Measurements from ENCODE around the gene NAP1L4. TPM values are rescaled to one million over a fixed set of nuclear protein-coding genes. Genes with fewer than 3 reads are reported as not detected.

NAP1L4 gene
- total RNA-seq, 1 experiment from 2014 or later, result 203 TPM

- DNase-seq (ENCODE audit: low read depth, low spot score), result no peak
Measured at GRCh38 chr11:2980168-2980840, 11.8 kb downstream of the NAP1L4 start.

GRCh38 chr11:2977113-2977512 lies 15.0 kb downstream of the NAP1L4 start:
- no peak for DNase-seq (ENCODE audit: low read depth, low spot score)
- in situ Hi-C loops (cut with HindIII; ENCODE audit: low pct_unique_long_range_greater_than_20kb, low sequenced_read_pairs), result no loop called here

More at GRCh38 chr11:2980168-2980840, 11.8 kb downstream of the NAP1L4 start:
- in situ Hi-C loops (cut with HindIII; ENCODE audit: low pct_unique_long_range_greater_than_20kb, low sequenced_read_pairs), result no loop called here

GRCh38 chr11:2976294-2977063 lies 15.7 kb downstream of the NAP1L4 start:
- in situ Hi-C loops (cut with HindIII; ENCODE audit: low pct_unique_long_range_greater_than_20kb, low sequenced_read_pairs), result no loop called here
- DNase-seq (ENCODE audit: low read depth, low spot score), result no peak

GRCh38 chr11:2975594-2975993 lies 16.5 kb downstream of the NAP1L4 start:
- DNase-seq (ENCODE audit: low read depth, low spot score), result peak; percentile 80
- in situ Hi-C loops (cut with HindIII; ENCODE audit: low pct_unique_long_range_greater_than_20kb, low sequenced_read_pairs), result no loop called here

- in situ Hi-C loops (cut with HindIII; ENCODE audit: low pct_unique_long_range_greater_than_20kb, low sequenced_read_pairs), result no loop called here
- DNase-seq (ENCODE audit: low read depth, low spot score), result no peak
Measured at GRCh38 chr11:2974272-2974671, 17.9 kb downstream of the NAP1L4 start.

- DNase-seq (ENCODE audit: low read depth, low spot score), result no peak
- in situ Hi-C loops (cut with HindIII; ENCODE audit: low pct_unique_long_range_greater_than_20kb, low sequenced_read_pairs), result no loop called here
Measured at GRCh38 chr11:2968341-2968900, 23.7 kb downstream of the NAP1L4 start.

- in situ Hi-C loops (cut with HindIII; ENCODE audit: low pct_unique_long_range_greater_than_20kb, low sequenced_read_pairs), result no loop called here
- DNase-seq (ENCODE audit: low read depth, low spot score), result no peak
Measured at GRCh38 chr11:2964782-2965181, 27.3 kb downstream of the NAP1L4 start.

- in situ Hi-C loops (cut with HindIII; ENCODE audit: low pct_unique_long_range_greater_than_20kb, low sequenced_read_pairs), result no loop called here
- no peak for DNase-seq (ENCODE audit: low read depth, low spot score)
Measured at GRCh38 chr11:2963761-2964160, 28.4 kb downstream of the NAP1L4 start.

GRCh38 chr11:2963112-2963754 lies 28.9 kb downstream of the NAP1L4 start:
- in situ Hi-C loops (cut with HindIII; ENCODE audit: low pct_unique_long_range_greater_than_20kb, low sequenced_read_pairs), result no loop called here
- DNase-seq (ENCODE audit: low read depth, low spot score), result no peak

GRCh38 chr11:2961080-2961479 lies 31.0 kb downstream of the NAP1L4 start:
- no peak for DNase-seq (ENCODE audit: low read depth, low spot score)
- in situ Hi-C loops (cut with HindIII; ENCODE audit: low pct_unique_long_range_greater_than_20kb, low sequenced_read_pairs), result no loop called here

- in situ Hi-C loops (cut with HindIII; ENCODE audit: low pct_unique_long_range_greater_than_20kb, low sequenced_read_pairs), result no loop called here
- no peak for DNase-seq (ENCODE audit: low read depth, low spot score)
Measured at GRCh38 chr11:2960139-2960538, 32.0 kb downstream of the NAP1L4 start.

GRCh38 chr11:2958251-2958650 lies 33.9 kb downstream of the NAP1L4 start:
- no peak for DNase-seq (ENCODE audit: low read depth, low spot score)
- in situ Hi-C loops (cut with HindIII; ENCODE audit: low pct_unique_long_range_greater_than_20kb, low sequenced_read_pairs), result no loop called here

- in situ Hi-C loops (cut with HindIII; ENCODE audit: low pct_unique_long_range_greater_than_20kb, low sequenced_read_pairs), result no loop called here
- DNase-seq (ENCODE audit: low read depth, low spot score), result no peak
Measured at GRCh38 chr11:2955906-2956476, 36.1 kb downstream of the NAP1L4 start.

GRCh38 chr11:2954263-2954662 lies 37.9 kb downstream of the NAP1L4 start:
- no peak for DNase-seq (ENCODE audit: low read depth, low spot score)
- in situ Hi-C loops (cut with HindIII; ENCODE audit: low pct_unique_long_range_greater_than_20kb, low sequenced_read_pairs), result no loop called here

- DNase-seq (ENCODE audit: low read depth, low spot score), result no peak
- in situ Hi-C loops (cut with HindIII; ENCODE audit: low pct_unique_long_range_greater_than_20kb, low sequenced_read_pairs), result no loop called here
Measured at GRCh38 chr11:2952290-2952689, 39.8 kb downstream of the NAP1L4 start.

GRCh38 chr11:2951231-2952110 lies 40.7 kb downstream of the NAP1L4 start:
- in situ Hi-C loops (cut with HindIII; ENCODE audit: low pct_unique_long_range_greater_than_20kb, low sequenced_read_pairs), result no loop called here
- no peak for DNase-seq (ENCODE audit: low read depth, low spot score)

- in situ Hi-C loops (cut with HindIII; ENCODE audit: low pct_unique_long_range_greater_than_20kb, low sequenced_read_pairs), result no loop called here
- no peak for DNase-seq (ENCODE audit: low read depth, low spot score)
Measured at GRCh38 chr11:2950825-2951224, 41.3 kb downstream of the NAP1L4 start.
